ENCODE results near the gene ZNF579. TPM values are rescaled to one million over a fixed set of nuclear protein-coding genes. Genes with fewer than 3 reads are reported as not detected.

ZNF579 gene
- 19.9 to 35.0 TPM (median 29.6 TPM) in 5 replicates for total RNA-seq (2022; extraction: Qiagen RNA extraction)

GRCh38 chr19:55580628-55581144 lies at the start of gene ZNF579:
Gene ZNF579, minus strand, starts transcription at chr19:55580848. Its CDS starts 1,209 bp downstream, at chr19:55579639.

GRCh38 chr19:55624109-55625003 lies 43.7 kb upstream of the ZNF579 start, which contains the start of gene ZNF784:
Gene ZNF784, minus strand, starts transcription at chr19:55624566. Its CDS starts 5 bp downstream, at chr19:55624561.

DNA sequence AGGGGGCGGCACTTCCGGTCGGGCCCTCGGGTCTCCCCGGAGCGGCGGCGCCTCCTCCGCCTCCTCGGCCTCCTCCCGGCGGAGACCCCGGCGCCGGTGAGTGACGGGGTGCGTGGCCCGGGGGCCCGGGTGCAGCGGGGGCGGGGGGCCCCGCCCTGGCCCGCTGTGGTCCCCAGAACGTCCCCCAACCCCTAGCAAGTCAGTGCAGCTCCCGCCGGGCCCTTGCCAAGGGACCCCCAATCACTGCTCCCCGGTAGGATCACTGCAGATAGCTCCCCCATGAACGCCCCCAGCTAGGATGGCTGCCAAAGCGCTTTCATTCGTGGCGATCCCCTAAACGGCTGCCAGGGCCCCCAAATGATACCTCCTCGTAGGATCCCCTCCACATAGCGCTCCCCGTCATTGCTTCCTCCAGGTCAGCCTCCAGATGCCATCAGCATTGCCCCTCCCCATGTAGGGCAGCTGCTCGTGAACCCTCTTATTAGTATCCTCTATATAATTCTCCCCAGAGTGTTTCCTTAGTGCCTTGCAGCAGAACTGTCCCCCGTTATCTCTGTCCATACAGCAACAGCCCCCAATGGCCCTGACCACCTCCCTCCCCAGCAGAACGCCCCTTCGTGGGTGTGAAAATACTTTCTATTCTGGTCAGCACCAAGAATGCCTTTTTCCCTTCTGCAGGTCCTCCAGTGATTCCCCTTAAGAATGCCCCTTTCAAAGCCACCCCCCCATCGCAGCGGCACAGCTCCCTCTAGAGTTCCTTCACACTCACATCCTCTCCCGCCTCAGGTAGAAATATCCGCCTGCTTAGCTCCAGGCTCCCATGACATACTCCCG lies 25.2 kb upstream of the ZNF579 start, which contains the start of gene ZNF865:
TSS of gene ZNF865 (plus strand) at position 11 of the 834 bp plus-strand sequence. CDS start 7,972 bp downstream, outside the sequence.

GRCh38 chr19:55599842-55600661 lies 19.4 kb upstream of the ZNF579 start, which contains the start of gene ZNF524:
Gene ZNF524, plus strand, starts transcription at chr19:55600288. Its CDS starts 1,825 bp downstream, at chr19:55602113.

DNA sequence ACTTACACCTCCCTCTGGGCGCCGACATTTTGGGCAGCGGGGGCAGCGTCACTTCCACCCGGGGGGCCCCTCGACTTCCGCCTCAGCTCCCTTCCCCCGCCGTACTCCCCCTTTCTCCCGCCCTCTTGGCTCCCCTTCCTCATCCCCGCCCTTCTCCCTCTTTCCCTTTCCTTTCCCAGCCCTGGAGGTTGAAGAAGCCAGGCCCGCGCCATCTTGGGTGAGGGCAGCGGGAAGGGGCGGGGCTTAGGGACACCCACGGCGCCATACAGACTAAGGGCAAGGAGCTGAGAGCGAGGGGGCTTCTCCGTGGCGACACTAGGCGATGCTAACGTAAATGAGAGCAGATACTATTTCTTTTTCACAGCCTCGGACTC lies 18.8 kb upstream of the ZNF579 start, which contains the start of gene FIZ1:
TSS of gene FIZ1 (minus strand) at position 50 of the 374 bp plus-strand sequence. CDS start 1,652 bp downstream, outside the sequence.

GRCh38 chr19:55545443-55545842 lies 35.2 kb downstream of the ZNF579 start, which contains the start of gene SBK3:
Gene SBK3, minus strand, starts transcription at chr19:55545543. Its CDS starts 0 bp downstream, at chr19:55545543.

DNA sequence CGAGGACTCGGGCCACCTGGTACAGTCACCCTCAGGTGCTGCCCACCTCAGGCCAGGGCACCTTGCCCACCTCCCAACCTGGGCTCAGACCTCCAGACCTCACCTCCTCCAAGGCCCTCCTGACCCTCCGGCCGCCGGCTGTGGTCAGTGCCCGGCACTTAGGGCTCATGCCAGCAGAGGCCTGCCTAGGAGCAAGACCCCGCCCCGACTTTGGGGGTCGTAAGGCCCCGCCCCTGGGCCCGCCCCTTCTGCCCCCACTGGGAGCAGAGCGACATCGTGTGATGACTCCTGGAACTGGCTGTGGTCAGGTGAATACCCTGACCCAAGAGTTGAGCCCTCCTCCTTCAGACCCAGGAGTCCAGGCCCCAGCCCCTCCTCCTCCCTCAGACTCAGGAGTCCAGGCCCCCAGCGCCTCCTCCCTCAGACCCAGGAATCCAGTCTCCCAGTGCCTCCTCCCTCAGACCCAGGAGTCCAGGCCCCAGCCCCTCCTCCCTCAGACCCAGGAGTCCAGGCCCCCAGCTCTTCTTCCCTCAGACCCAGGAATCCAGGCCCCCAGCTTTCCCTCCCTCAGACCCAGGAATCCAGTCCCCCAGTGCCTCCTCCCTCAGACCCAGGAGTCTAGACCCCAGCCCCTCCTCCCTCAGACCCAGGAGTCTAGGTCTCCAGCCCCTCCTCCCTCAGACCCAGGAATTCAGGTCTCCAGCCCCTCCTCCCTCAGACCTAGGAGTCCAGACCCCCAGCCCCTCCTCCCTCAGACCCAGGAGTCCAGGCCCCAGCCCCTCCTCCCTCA lies 43.5 kb downstream of the ZNF579 start, which contains the start of gene SBK2:
TSS of gene SBK2 (minus strand) at position 183 of the 790 bp plus-strand sequence. CDS start 839 bp downstream, outside the sequence.

Other genes starting within 250 kb of the ZNF579 start
- 4.5 to 6.4 TPM (median 5.2 TPM) in 5 replicates for gene KMT5C, start 241.0 kb downstream of the ZNF579 start, total RNA-seq (2022; extraction: Qiagen RNA extraction)
- 0.56 to 0.99 TPM (median 0.66 TPM) in 5 replicates for gene COX6B2, start 226.1 kb downstream of the ZNF579 start, total RNA-seq (2022; extraction: Qiagen RNA extraction)
- gene GARIN5B, start 217.6 kb downstream of the ZNF579 start, total RNA-seq (2022; extraction: Qiagen RNA extraction): 0.06 to 0.20 TPM (median 0.10 TPM) in 5 replicates
- 11.8 to 15.1 TPM (median 12.3 TPM) in 5 replicates for gene IL11, start 210.4 kb downstream of the ZNF579 start, total RNA-seq (2022; extraction: Qiagen RNA extraction)
- gene TMEM190, start 204.0 kb downstream of the ZNF579 start, total RNA-seq (2022; extraction: Qiagen RNA extraction): 1.1 to 2.0 TPM (median 1.4 TPM) in 5 replicates
- gene TMEM238, start 196.6 kb downstream of the ZNF579 start, total RNA-seq (2022; extraction: Qiagen RNA extraction): 1.4 to 10.5 TPM (median 8.0 TPM) in 5 replicates
- 2,211 to 2,788 TPM (median 2,598 TPM) in 5 replicates for gene RPL28, start 194.9 kb downstream of the ZNF579 start, total RNA-seq (2022; extraction: Qiagen RNA extraction)
- 244 to 439 TPM (median 386 TPM) in 5 replicates for gene UBE2S, start 173.1 kb downstream of the ZNF579 start, total RNA-seq (2022; extraction: Qiagen RNA extraction)
- gene SHISA7, start 137.5 kb downstream of the ZNF579 start, total RNA-seq (2022; extraction: Qiagen RNA extraction): not detected in 5 replicates
- gene ISOC2, start 119.2 kb downstream of the ZNF579 start, total RNA-seq (2022; extraction: Qiagen RNA extraction): 50.1 to 63.3 TPM (median 58.1 TPM) in 5 replicates
- gene C19orf85, start 116.1 kb downstream of the ZNF579 start, total RNA-seq (2022; extraction: Qiagen RNA extraction): not detected in 5 replicates
- gene ZNF628, start 104.2 kb downstream of the ZNF579 start, total RNA-seq (2022; extraction: Qiagen RNA extraction): 5.2 to 9.1 TPM (median 6.3 TPM) in 5 replicates
- 31.4 to 58.8 TPM (median 53.6 TPM) in 5 replicates for gene NAT14, start 95.7 kb downstream of the ZNF579 start, total RNA-seq (2022; extraction: Qiagen RNA extraction)
- 0.34 to 1.2 TPM (median 0.77 TPM) in 5 replicates for gene SSC5D, start 92.4 kb downstream of the ZNF579 start, total RNA-seq (2022; extraction: Qiagen RNA extraction)
- 1.6 to 2.3 TPM (median 2.1 TPM) in 5 replicates for gene SBK2, start 43.7 kb downstream of the ZNF579 start, total RNA-seq (2022; extraction: Qiagen RNA extraction)
- 1.5 to 2.4 TPM (median 1.7 TPM) in 5 replicates for gene SBK3, start 35.3 kb downstream of the ZNF579 start, total RNA-seq (2022; extraction: Qiagen RNA extraction)
- gene FIZ1, start 18.7 kb upstream of the ZNF579 start, total RNA-seq (2022; extraction: Qiagen RNA extraction): 18.6 to 24.5 TPM (median 24.2 TPM) in 5 replicates
- gene ZNF524, start 19.4 kb upstream of the ZNF579 start, total RNA-seq (2022; extraction: Qiagen RNA extraction): 11.2 to 18.9 TPM (median 16.4 TPM) in 5 replicates
- 7.2 to 12.0 TPM (median 10.9 TPM) in 5 replicates for gene ZNF865, start 24.8 kb upstream of the ZNF579 start, total RNA-seq (2022; extraction: Qiagen RNA extraction)
- 4.6 to 6.1 TPM (median 5.4 TPM) in 5 replicates for gene ZNF784, start 43.7 kb upstream of the ZNF579 start, total RNA-seq (2022; extraction: Qiagen RNA extraction)
- 26.3 to 52.7 TPM (median 47.0 TPM) in 5 replicates for gene ZNF580, start 60.2 kb upstream of the ZNF579 start, total RNA-seq (2022; extraction: Qiagen RNA extraction)
- 36.1 to 50.8 TPM (median 48.2 TPM) in 5 replicates for gene ZNF581, start 62.8 kb upstream of the ZNF579 start, total RNA-seq (2022; extraction: Qiagen RNA extraction)
- 16.8 to 19.4 TPM (median 17.5 TPM) in 5 replicates for gene CCDC106, start 67.4 kb upstream of the ZNF579 start, total RNA-seq (2022; extraction: Qiagen RNA extraction)
- 262 to 324 TPM (median 284 TPM) in 5 replicates for gene U2AF2, start 74.2 kb upstream of the ZNF579 start, total RNA-seq (2022; extraction: Qiagen RNA extraction)
- gene EPN1, start 94.4 kb upstream of the ZNF579 start, total RNA-seq (2022; extraction: Qiagen RNA extraction): 145 to 205 TPM (median 194 TPM) in 5 replicates
- gene NLRP9, start 157.6 kb upstream of the ZNF579 start, total RNA-seq (2022; extraction: Qiagen RNA extraction): not detected in 5 replicates
- 0.38 to 1.1 TPM (median 0.84 TPM) in 5 replicates for gene RFPL4A, start 178.2 kb upstream of the ZNF579 start, total RNA-seq (2022; extraction: Qiagen RNA extraction)
- 0.28 TPM in 1 of 5 replicates, not detected in the others for gene RFPL4AL1, start 188.3 kb upstream of the ZNF579 start, total RNA-seq (2022; extraction: Qiagen RNA extraction)

Data from A549 treated with Hydrocortisone at 1 μM for 4 hours (cell line).